ENCODE data around the gene MGAT5.

The MGAT5 gene

GRCh38 chr2:134253117-134253704, 661 bp upstream of the MGAT5 start:
- DNase-seq (ENCODE audit: low spot score) = no peak

- DNase-seq (ENCODE audit: low spot score) = no peak
These were observed 952 bp downstream of the MGAT5 start for GRCh38 chr2:134254824-134255223.

GRCh38 chr2:134256956-134257355, 3.1 kb downstream of the MGAT5 start:
- DNase-seq (ENCODE audit: low spot score) = no peak

- DNase-seq (ENCODE audit: low spot score) = no peak
These were observed 3.6 kb downstream of the MGAT5 start for GRCh38 chr2:134257509-134257908.

GRCh38 chr2:134257965-134258683, 4.3 kb downstream of the MGAT5 start:
- DNase-seq (ENCODE audit: low spot score) = no peak

GRCh38 chr2:134258684-134259388, 5.0 kb downstream of the MGAT5 start:
- no peak for DNase-seq (ENCODE audit: low spot score)

GRCh38 chr2:134259571-134259970, 5.7 kb downstream of the MGAT5 start:
- DNase-seq (ENCODE audit: low spot score) = no peak

- DNase-seq (ENCODE audit: low spot score) = no peak
These were observed 6.1 kb downstream of the MGAT5 start for GRCh38 chr2:134259994-134260393.

- peak; percentile 64 for DNase-seq (ENCODE audit: low spot score)
These were observed 6.8 kb downstream of the MGAT5 start for GRCh38 chr2:134260713-134261112.

GRCh38 chr2:134261398-134262131, 7.7 kb downstream of the MGAT5 start:
- no peak for DNase-seq (ENCODE audit: low spot score)

- DNase-seq (ENCODE audit: low spot score) = no peak
These were observed 8.8 kb downstream of the MGAT5 start for GRCh38 chr2:134262684-134263083.

- no peak for DNase-seq (ENCODE audit: low spot score)
These were observed 14.4 kb downstream of the MGAT5 start for GRCh38 chr2:134268265-134268664.

GRCh38 chr2:134269230-134269629, 15.4 kb downstream of the MGAT5 start:
- no peak for DNase-seq (ENCODE audit: low spot score)

GRCh38 chr2:134269972-134270735, 16.3 kb downstream of the MGAT5 start:
- no peak for DNase-seq (ENCODE audit: low spot score)

GRCh38 chr2:134271758-134272157, 17.9 kb downstream of the MGAT5 start:
- DNase-seq (ENCODE audit: low spot score) = no peak

- no peak for DNase-seq (ENCODE audit: low spot score)
These were observed 18.9 kb downstream of the MGAT5 start for GRCh38 chr2:134272806-134273205.

GRCh38 chr2:134273256-134273983, 19.5 kb downstream of the MGAT5 start:
- no peak for DNase-seq (ENCODE audit: low spot score)

GRCh38 chr2:134274121-134274520, 20.2 kb downstream of the MGAT5 start:
- no peak for DNase-seq (ENCODE audit: low spot score)

- no peak for DNase-seq (ENCODE audit: low spot score)
These were observed 21.4 kb downstream of the MGAT5 start for GRCh38 chr2:134275058-134275862.

All from hepatic stellate cell (primary cell).